Stimulated activated CD4-positive, alpha-beta T cell treated with anti-CD3 and anti-CD28 coated beads, TNF-alpha, amount 100 ng/mL, for 4 hours (primary cell): ENCODE measurements around the gene SCGB1A1.
"Not testable (repeated sequence)": the region's sequence is repeated elsewhere in the genome, so short reads cannot be mapped to it uniquely, and the experiment has no call there.

Experiments
- DNase-seq, 3 experiments: peaks; one replicate each; pipeline ENCODE4 v3.0.0-alpha.2; 2020; ENCODE audit warnings: low read depth in 3 of 3

Gene SCGB1A1

GRCh38 chr11:62418733-62419132 is at the start of gene SCGB1A1:
TSS of gene SCGB1A1 (plus strand) at chr11:62419033. CDS start at chr11:62419096, 63 bp downstream.
- DNase-seq = no peak

GRCh38 chr11:62370743-62371440 is 47.9 kb upstream of the SCGB1A1 start:
- DNase-seq = peak in 2 of 3 experiments; percentile 6 to 21

GRCh38 chr11:62372871-62373270 is 46.0 kb upstream of the SCGB1A1 start:
- no peak for DNase-seq

GRCh38 chr11:62373464-62374119 is 45.2 kb upstream of the SCGB1A1 start:
- DNase-seq = no peak

- no peak for DNase-seq
Observed at GRCh38 chr11:62374801-62375200, 44.0 kb upstream of the SCGB1A1 start.

GRCh38 chr11:62378459-62379063 is 40.3 kb upstream of the SCGB1A1 start:
- not testable (repeated sequence) for DNase-seq

GRCh38 chr11:62379586-62379985 is 39.2 kb upstream of the SCGB1A1 start:
- not testable (repeated sequence) for DNase-seq

- DNase-seq = not testable (repeated sequence)
Observed at GRCh38 chr11:62380821-62381245, 38.0 kb upstream of the SCGB1A1 start.

GRCh38 chr11:62383822-62384221 is 35.0 kb upstream of the SCGB1A1 start:
- no peak for DNase-seq

GRCh38 chr11:62386083-62386482 is 32.8 kb upstream of the SCGB1A1 start:
- not testable (repeated sequence) for DNase-seq

- no peak for DNase-seq
Observed at GRCh38 chr11:62387381-62387780, 31.5 kb upstream of the SCGB1A1 start.

- no peak for DNase-seq
Observed at GRCh38 chr11:62388999-62389398, 29.8 kb upstream of the SCGB1A1 start.

GRCh38 chr11:62390237-62390636 is 28.6 kb upstream of the SCGB1A1 start:
- DNase-seq = no peak

- no peak for DNase-seq
Observed at GRCh38 chr11:62390722-62391121, 28.1 kb upstream of the SCGB1A1 start.

GRCh38 chr11:62391642-62392425 is 27.0 kb upstream of the SCGB1A1 start:
- no peak for DNase-seq

- DNase-seq = no peak
Observed at GRCh38 chr11:62392506-62392905, 26.3 kb upstream of the SCGB1A1 start.

- DNase-seq = no peak
Observed at GRCh38 chr11:62393061-62393611, 25.7 kb upstream of the SCGB1A1 start.

- DNase-seq = no peak
Observed at GRCh38 chr11:62393735-62394134, 25.1 kb upstream of the SCGB1A1 start.

- peak in 1 of 3 experiments; percentile 36 for DNase-seq
Observed at GRCh38 chr11:62394825-62395538, 23.9 kb upstream of the SCGB1A1 start.

- DNase-seq = no peak
Observed at GRCh38 chr11:62395885-62396551, 22.8 kb upstream of the SCGB1A1 start.
